BJ (cell line): ENCODE results near the gene GPR152. TPM values are rescaled to one million over a fixed set of nuclear protein-coding genes. Genes with fewer than 3 reads are reported as not detected.

Source experiments
- CTCF ChIA-PET: fragments of 350-600 bp; formaldehyde crosslinking; extraction: SDS; loops from one replicate; lab custom pipeline; 2021; ENCODE audit warnings: antibody characterized with exemption, inconsistent platforms; lab: Yijun Ruan, JAX
- POLR2A ChIA-PET: fragments of 300-600 bp; sonication (Branson Sonifier 250); formaldehyde crosslinking; extraction: SDS; loops from one replicate; lab custom pipeline; 2021; ENCODE audit warnings: antibody characterized with exemption; lab: Charles Lee
- DNase-seq: peaks from one replicate; pipeline ENCODE4 v3.0.0-alpha.2; 2011; ENCODE audit warnings: low read depth
- H3K27me3 ChIP-seq: 2 replicates; pipeline ENCODE4 v1.6.0; 2011; ENCODE audit warnings: low read length; ENCODE audit not compliant: control insufficient read depth, insufficient read depth
- H3K36me3 ChIP-seq: 2 replicates; pipeline ENCODE4 v1.5.1; 2011; ENCODE audit warnings: low read length; ENCODE audit not compliant: control insufficient read depth, insufficient read depth
- H3K4me3 ChIP-seq: 2 replicates; pipeline ENCODE4 v1.5.1; 2011; ENCODE audit warnings: low read depth, mild to moderate bottlenecking, control low read depth, low read length
- CTCF ChIP-seq: IDR thresholded peaks from 2 replicates; pipeline ENCODE4 v1.5.1; 2011; ENCODE audit warnings: low read depth, mild to moderate bottlenecking, control low read depth, inconsistent platforms, low read length, moderate library complexity; ENCODE audit not compliant: insufficient read depth
- polyA plus RNA-seq: library from polyadenylated mRNA; depleted of rRNA; stranded (reverse); fragments of >200 nt; gene quantifications from 2 replicates; pipeline ENCODE4 v1.2.3, GENCODE V29; 2011

Gene GPR152
- polyA plus RNA-seq, 1 experiment: not detected

DNA sequence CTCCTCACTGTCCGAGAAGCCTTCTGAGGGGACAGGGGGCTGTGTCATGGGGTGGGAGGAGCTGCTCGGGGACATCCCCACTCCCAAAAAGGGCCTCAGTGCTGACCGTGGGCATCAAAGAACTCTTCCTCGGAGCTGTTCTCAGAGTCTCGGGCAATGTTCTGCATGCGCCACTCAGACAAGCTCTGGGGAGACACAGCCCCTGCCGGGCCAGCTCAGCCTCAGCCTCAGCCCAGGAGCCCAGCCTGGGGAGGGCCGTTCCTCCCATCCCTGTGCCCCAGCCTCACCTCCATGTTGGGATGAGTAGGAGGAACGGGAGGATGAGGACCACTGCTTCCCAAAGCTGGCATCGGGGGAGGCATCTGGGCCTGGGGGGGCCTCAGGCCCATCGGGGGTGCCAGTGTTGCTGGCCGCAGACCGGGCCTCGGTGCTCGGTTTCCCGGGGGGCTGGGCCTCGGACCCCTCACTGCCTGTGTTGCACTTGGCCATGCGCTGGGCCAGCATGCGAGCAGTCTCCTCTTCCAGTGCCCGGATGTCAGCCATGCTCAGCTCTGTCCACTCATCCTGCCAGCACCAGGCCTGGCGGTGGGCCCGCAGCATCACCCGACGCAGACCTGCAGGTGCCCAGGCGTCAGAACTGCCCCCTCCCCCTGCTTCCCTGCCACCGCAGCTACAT lies 47.4 kb upstream of the GPR152 start:
- POLR2A ChIA-PET: no interaction called here
- CTCF ChIA-PET: interaction anchor here (1.3 kb wide), 1 partner anchor 10 kb away, joined by 3 read pairs; no protein-coding TSS in a partner anchor
- Histone ChIP-seq H3K27me3 (no peaks in the 10 kb centered on the region), H3K36me3 (peaks cover 10% of the 10 kb centered on the region), H3K4me3 (no peak overlapping the region)
- TF ChIP-seq CTCF: no peak
- no peak for DNase-seq

- no peak for TF ChIP-seq CTCF
- POLR2A ChIA-PET: no interaction called here
- no peak for DNase-seq
- Histone ChIP-seq H3K27me3 (no peaks in the 10 kb centered on the region), H3K36me3 (peaks cover 10% of the 10 kb centered on the region), H3K4me3 (no peak overlapping the region)
- CTCF ChIA-PET: interaction anchor here (1.3 kb wide), 1 partner anchor 9 kb away, joined by 3 read pairs; no protein-coding TSS in a partner anchor
Observed at GRCh38 chr11:67498544-67498972, 46.0 kb upstream of the GPR152 start.

DNA sequence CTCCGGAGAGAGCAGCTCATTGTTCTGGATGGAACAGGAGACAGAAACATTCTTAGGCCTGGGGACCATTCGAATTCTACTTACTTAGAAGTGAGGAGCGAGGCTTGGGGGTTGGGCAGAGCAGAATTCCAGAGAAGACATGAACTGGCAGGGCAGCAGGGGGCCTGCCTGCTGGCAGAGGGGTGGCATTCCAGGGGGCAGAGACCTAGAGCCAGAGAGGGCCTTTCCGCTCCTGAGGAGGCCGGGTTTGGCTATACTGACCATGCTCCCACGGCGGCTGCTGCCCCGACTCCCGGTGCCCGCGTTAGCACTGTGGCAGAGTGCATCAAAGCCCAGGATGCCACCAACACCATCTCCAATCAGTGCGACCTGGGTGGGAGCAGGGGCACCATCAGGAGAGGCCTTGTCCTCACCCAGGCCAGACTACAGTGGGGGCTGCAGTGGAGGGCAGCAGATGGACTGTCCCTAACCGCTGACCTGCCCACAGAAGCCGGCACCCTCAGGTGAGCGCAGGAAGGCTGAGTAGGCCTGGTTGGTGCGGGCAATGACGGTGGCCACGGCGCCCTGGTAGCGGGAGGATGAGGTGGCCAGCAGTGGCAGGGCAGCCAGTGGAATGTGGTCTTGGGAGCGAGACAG lies 45.2 kb upstream of the GPR152 start:
- ChIA-PET CTCF (no interaction called here), POLR2A (no interaction called here)
- Histone ChIP-seq H3K4me3 (no peak overlapping the region), H3K27me3 (no peaks in the 10 kb centered on the region), H3K36me3 (peaks cover 16% of the 10 kb centered on the region)
- DNase-seq: no peak
- no peak for TF ChIP-seq CTCF

GRCh38 chr11:67496113-67496512 lies 43.6 kb upstream of the GPR152 start:
- ChIA-PET CTCF (no interaction called here), POLR2A (no interaction called here)
- no peak overlapping the region for H3K4me3 ChIP-seq
- TF ChIP-seq CTCF: no peak
- no peak for DNase-seq
- no peaks in the 10 kb centered on the region for H3K27me3 ChIP-seq
- peaks cover 23% of the 10 kb centered on the region for H3K36me3 ChIP-seq

DNA sequence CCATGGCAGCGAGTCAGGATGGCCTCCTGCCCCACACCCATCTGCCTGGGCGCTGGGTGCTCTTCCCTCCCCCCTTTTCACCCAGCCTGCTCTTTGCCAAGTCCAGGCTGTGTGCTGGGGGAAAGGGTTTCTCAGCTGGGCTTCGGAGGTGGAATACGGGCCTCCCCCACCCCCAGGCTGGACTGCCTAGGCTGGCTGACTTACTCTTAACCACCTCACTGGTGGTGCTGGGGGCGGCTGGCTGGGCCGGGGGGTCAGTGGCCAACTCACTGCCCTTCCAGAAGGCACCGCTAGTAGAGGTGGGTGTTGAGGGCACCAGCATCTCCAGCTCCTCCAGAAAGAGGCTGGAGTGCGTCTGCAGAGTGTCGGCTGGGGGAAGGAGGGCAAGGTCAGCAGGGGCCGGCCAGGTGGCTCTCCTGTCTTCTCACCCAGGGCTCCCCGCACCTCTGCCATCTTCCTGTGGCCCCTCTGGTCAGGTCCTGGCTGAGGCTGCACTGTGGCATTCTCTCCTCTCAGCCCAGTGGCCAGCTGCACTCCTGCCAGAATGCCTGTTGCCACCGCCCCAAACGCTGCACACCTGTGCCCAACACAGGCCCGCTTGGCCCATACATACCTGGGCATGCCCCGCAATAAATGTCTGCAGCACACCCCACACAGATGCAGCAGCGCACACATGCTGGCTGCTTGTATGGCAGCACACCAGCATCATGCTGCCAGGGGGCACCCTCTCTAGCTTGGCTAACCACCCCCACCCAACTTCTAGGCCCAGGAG lies 42.9 kb upstream of the GPR152 start:
- ChIA-PET CTCF (no interaction called here), POLR2A (no interaction called here)
- DNase-seq: no peak
- Histone ChIP-seq H3K27me3 (no peaks in the 10 kb centered on the region), H3K36me3 (peaks cover 26% of the 10 kb centered on the region), H3K4me3 (no peak overlapping the region)
- no peak for TF ChIP-seq CTCF
